OCI-LY3 (cell line): ENCODE measurements around the gene APOBEC3A.
"Not testable (repeated sequence)": the region's sequence is repeated elsewhere in the genome, so short reads cannot be mapped to it uniquely, and the experiment has no call there.

Source experiments
- H2AFZ ChIP-seq: fragments of 200-600, 300-600 bp; shearing (Covaris generic); 2 replicates; pipeline ENCODE4 v1.6.0; 2014; ENCODE audit warnings: antibody characterized with exemption, low read depth, low read length
- H3K27ac ChIP-seq: fragments of 200-600, 300-600 bp; sonication (generic); 2 replicates; pipeline ENCODE4 v1.5.1; 2014; ENCODE audit warnings: mild to moderate bottlenecking, low read length, moderate library complexity, mixed read lengths
- H3K27me3 ChIP-seq: fragments of 200-600, 300-600 bp; sonication (generic); 2 replicates; pipeline ENCODE4 v1.6.1; 2014; ENCODE audit warnings: low read depth, low read length, mixed read lengths
- H3K36me3 ChIP-seq: fragments of 200-600, 300-600 bp; sonication (generic); replicated peaks from 2 replicates; pipeline ENCODE3; 2014; ENCODE audit warnings: low read depth, low read length, mixed read lengths
- H3K4me1 ChIP-seq: fragments of 300-600, 200-600 bp; sonication (generic); 2 replicates; pipeline ENCODE4 v1.6.1; 2014; ENCODE audit warnings: low read length, mixed read lengths
- H3K4me2 ChIP-seq: fragments of 200-600, 300-600 bp; sonication (generic); 2 replicates; pipeline ENCODE4 v1.6.1; 2014; ENCODE audit warnings: low read length, mixed read lengths
- H3K4me3 ChIP-seq: fragments of 300-600, 200-600 bp; sonication (generic); 2 replicates; pipeline ENCODE4 v1.5.1; 2014; ENCODE audit warnings: antibody characterized with exemption, mild to moderate bottlenecking, low read length, moderate library complexity
- H3K79me2 ChIP-seq: fragments of 300-600, 200-600 bp; shearing (Covaris generic); 2 replicates; pipeline ENCODE4 v1.6.1; 2014; ENCODE audit warnings: mild to moderate bottlenecking, low read length, mixed read lengths
- H3K9ac ChIP-seq: fragments of 300-600, 200-600 bp; shearing (Covaris generic); 2 replicates; pipeline ENCODE4 v1.6.0; 2014; ENCODE audit warnings: mild to moderate bottlenecking, low read length, moderate library complexity
- H3K9me3 ChIP-seq: fragments of 200-600, 300-600 bp; shearing (Covaris generic); 2 replicates; pipeline ENCODE4 v1.6.1; 2014; ENCODE audit warnings: low read length, mixed read lengths; ENCODE audit not compliant: insufficient read depth
- H4K20me1 ChIP-seq: fragments of 200-600, 300-600 bp; sonication (generic); 2 replicates; pipeline ENCODE4 v1.6.1; 2016; ENCODE audit warnings: low read length, mixed read lengths; ENCODE audit not compliant: insufficient read depth
- CTCF ChIP-seq: fragments of 200-600, 300-600 bp; sonication (generic); IDR thresholded peaks from 2 replicates; pipeline ENCODE4 v1.5.1; 2014; ENCODE audit warnings: antibody characterized with exemption, low read length, low read depth
- EZH2phosphoT487 ChIP-seq: fragments of 200-600 bp; shearing (Covaris generic); IDR thresholded peaks from 2 replicates; pipeline ENCODE4 v1.6.1; 2018; ENCODE audit warnings: antibody characterized with exemption, mixed run types, low read depth

Gene APOBEC3A

GRCh38 chr22:38981005-38981991, 23.9 kb downstream of the APOBEC3A start:
- Histone ChIP-seq H3K36me3 (no peaks in the 10 kb centered on the region), H3K4me2 (peak overlapping the region; percentile 80), H3K27ac (peak overlapping the region; percentile 84), H2AFZ (peak overlapping the region; percentile 1; the same call in 1 of the 2 replicates), H3K79me2 (peaks cover 4% of the 10 kb centered on the region; the same call in 1 of the 2 replicates), H3K4me3 (peak overlapping the region; percentile 73), H3K9ac (peak overlapping the region; percentile 71), H4K20me1 (no peaks in the 10 kb centered on the region), H3K9me3 (no peaks in the 10 kb centered on the region; the same call in 1 of the 2 replicates), H3K27me3 (no peaks in the 10 kb centered on the region), H3K4me1 (peaks cover 55% of the 10 kb centered on the region)
- TF ChIP-seq CTCF (peak; percentile 44), EZH2phosphoT487 (no peak)

GRCh38 chr22:38981992-38982927, 24.9 kb downstream of the APOBEC3A start, which contains the start of gene APOBEC3B:
Gene APOBEC3B (plus strand): TSS chr22:38982347. CDS start chr22:38982454, 107 bp downstream.
- Histone ChIP-seq H3K4me2 (peak within 1 kb of the TSS; percentile 80), H3K4me1 (peaks cover 65% of the 10 kb centered on the region), H3K36me3 (no peaks in the 10 kb centered on the region), H3K9me3 (no peaks in the 10 kb centered on the region), H2AFZ (peak within 1 kb of the TSS; percentile 1; the same call in 1 of the 2 replicates), H3K79me2 (peaks cover 4% of the 10 kb centered on the region; the same call in 1 of the 2 replicates), H3K27me3 (no peaks in the 10 kb centered on the region), H3K9ac (peak within 1 kb of the TSS; percentile 71), H3K27ac (peak within 1 kb of the TSS; percentile 84), H3K4me3 (peak within 1 kb of the TSS; percentile 73), H4K20me1 (no peaks in the 10 kb centered on the region)
- no peak for TF ChIP-seq EZH2phosphoT487
- no peak for TF ChIP-seq CTCF

- Histone ChIP-seq H3K36me3 (no peaks in the 10 kb centered on the region), H3K4me3 (no peak overlapping the region), H3K79me2 (peaks cover 4% of the 10 kb centered on the region; the same call in 1 of the 2 replicates), H2AFZ (no peak overlapping the region), H3K27me3 (no peaks in the 10 kb centered on the region), H3K9me3 (no peaks in the 10 kb centered on the region), H3K4me1 (peaks cover 65% of the 10 kb centered on the region), H3K4me2 (peak overlapping the region; percentile 68), H3K9ac (peak overlapping the region; percentile 36), H3K27ac (peak overlapping the region; percentile 84), H4K20me1 (no peaks in the 10 kb centered on the region)
- TF ChIP-seq CTCF (no peak), EZH2phosphoT487 (no peak)
These were observed 26.8 kb downstream of the APOBEC3A start for GRCh38 chr22:38984224-38984623.

GRCh38 chr22:38984784-38985757, 27.7 kb downstream of the APOBEC3A start:
- not testable (repeated sequence) for H3K27me3 ChIP-seq, H4K20me1 ChIP-seq, H3K9me3 ChIP-seq, H2AFZ ChIP-seq, H3K36me3 ChIP-seq, H3K79me2 ChIP-seq
- H3K4me1 ChIP-seq, result peaks cover 65% of the 10 kb centered on the region
- H3K4me3 ChIP-seq, result peak overlapping the region; percentile 35; the same call in 1 of the 2 replicates
- peak overlapping the region; percentile 36 for H3K9ac ChIP-seq
- H3K27ac ChIP-seq, result peak overlapping the region; percentile 84
- H3K4me2 ChIP-seq, result peak overlapping the region; percentile 68
